K562 (cell line): ENCODE results near the gene KISS1R. TPM values are rescaled to one million over a fixed set of nuclear protein-coding genes. Genes with fewer than 3 reads are reported as not detected.

Experiments used
- CSDE1 ChIP-seq, 2 experiments: fragments of 450-650 bp; IDR thresholded peaks; 2 replicates each; pipeline ENCODE4 v1.6.1; 2016; ENCODE audit warnings: mild to moderate bottlenecking in 1 of 2
- FOSL1 ChIP-seq: fragments of 200-800 bp; sonication (Bioruptor generic); conservative IDR thresholded peaks from 2 replicates; pipeline ENCODE4 v1.6.1; 2016; ENCODE audit warnings: missing genetic modification characterization, missing compliant biosample characterization
- HCFC1 ChIP-seq: IDR thresholded peaks from 2 replicates; pipeline ENCODE4 v1.6.1; 2012; ENCODE audit warnings: low read depth, low read length, improper control_type of control experiment
- HDAC6 ChIP-seq: IDR thresholded peaks from 2 replicates; pipeline ENCODE4 v1.6.1; 2012; ENCODE audit warnings: low read depth, mild to moderate bottlenecking, control low read depth, inconsistent platforms, low read length, moderate library complexity
- JUNB ChIP-seq: fragments of 450-650 bp; formaldehyde crosslinking; conservative IDR thresholded peaks from 2 replicates; pipeline ENCODE4 v1.4.0; 2020; ENCODE audit warnings: mild to moderate bottlenecking
- KHSRP ChIP-seq: fragments of 450-650 bp; IDR thresholded peaks from 2 replicates; pipeline ENCODE4 v1.6.1; 2017
- MED1 ChIP-seq: sonication (generic); formaldehyde crosslinking; IDR thresholded peaks from 2 replicates; pipeline ENCODE4 v1.8.1; 2023; ENCODE audit warnings: missing genetic modification reagents, borderline replicate concordance
- NELFE ChIP-seq: IDR thresholded peaks from 2 replicates; pipeline ENCODE4 v1.6.1; 2011; ENCODE audit warnings: mild to moderate bottlenecking; ENCODE audit not compliant: insufficient read depth, insufficient read length
- NR0B1 ChIP-seq: fragments of 450-650 bp; IDR thresholded peaks from one replicate; pipeline ENCODE4 v1.6.1; 2018; ENCODE audit warnings: mild to moderate bottlenecking, moderate library complexity; ENCODE audit not compliant: partially characterized antibody
- POLR2B ChIP-seq: fragments of 450-650 bp; IDR thresholded peaks from 2 replicates; pipeline ENCODE4 v1.6.1; 2018; ENCODE audit warnings: low read depth; ENCODE audit not compliant: partially characterized antibody
- PREB ChIP-seq: sonication (generic); formaldehyde crosslinking; IDR thresholded peaks from 2 replicates; pipeline ENCODE4 v1.8.1; 2023; ENCODE audit warnings: mild to moderate bottlenecking, missing genetic modification reagents
- PRMT5 ChIP-seq: sonication (generic); formaldehyde crosslinking; IDR thresholded peaks from 2 replicates; pipeline ENCODE4 v1.5.0; 2020; ENCODE audit warnings: missing genetic modification reagents
- RBBP5 ChIP-seq: fragments of 200-600 bp; sonication (generic); IDR thresholded peaks from 2 replicates; pipeline ENCODE4 v1.6.1; 2012; ENCODE audit warnings: borderline replicate concordance, mild to moderate bottlenecking, low read length, control low read depth, inconsistent platforms; ENCODE audit not compliant: insufficient read depth, poor library complexity, severe bottlenecking
- RBFOX2 ChIP-seq: fragments of 200-400 bp; formaldehyde crosslinking; IDR thresholded peaks from 2 replicates; pipeline ENCODE4 v1.6.1; 2017; ENCODE audit warnings: low read depth, mild to moderate bottlenecking, low read length, moderate library complexity
- SIN3A ChIP-seq, 2 experiments: fragments of 150-350 bp in 1 of 2; IDR thresholded peaks; 2 replicates each; pipeline ENCODE4 v1.6.1; 2011 to 2016; ENCODE audit warnings: borderline replicate concordance in 2 of 2, low read depth in 2 of 2, low read length in 2 of 2, mild to moderate bottlenecking in 2 of 2, moderate library complexity in 2 of 2; ENCODE audit not compliant: control insufficient read depth in 1 of 2
- SPI1 ChIP-seq: IDR thresholded peaks from 2 replicates; pipeline ENCODE4 v1.6.1; 2011; ENCODE audit warnings: low read depth, low read length, control low read depth, borderline replicate concordance
- SUPT5H ChIP-seq: fragments of 450-650 bp; IDR thresholded peaks from 2 replicates; pipeline ENCODE4 v1.6.1; 2016
- ZBTB1 ChIP-seq: sonication (generic); formaldehyde crosslinking; IDR thresholded peaks from 2 replicates; pipeline ENCODE4 v1.8.1; 2023; ENCODE audit warnings: missing genetic modification reagents, low read depth, mild to moderate bottlenecking, borderline replicate concordance
- ZBTB12 ChIP-seq: fragments of 250-450 bp; sonication (Bioruptor Pico); IDR thresholded peaks from 2 replicates; pipeline ENCODE4 v1.4.0; 2020
- ZFP30 ChIP-seq: fragments of 250-450 bp; sonication (Bioruptor Pico); IDR thresholded peaks from 2 replicates; pipeline ENCODE4 v1.8.0; 2022; ENCODE audit warnings: moderate library complexity, mild to moderate bottlenecking, inconsistent platforms, borderline replicate concordance
- ZNF239 ChIP-seq: fragments of 250-450 bp; sonication (Bioruptor Pico); IDR thresholded peaks from 2 replicates; pipeline ENCODE4 v1.4.0; 2020; ENCODE audit warnings: mild to moderate bottlenecking
- ZNF280B ChIP-seq: fragments of 250-450 bp; sonication (Bioruptor Pico); IDR thresholded peaks from 2 replicates; pipeline ENCODE4 v1.5.1; 2021; ENCODE audit warnings: mild to moderate bottlenecking
- polyA plus RNA-seq, 8 experiments: library from polyadenylated mRNA; depleted of rRNA in 4 of 8; stranded (reverse) in 5 of 8; unstranded in 3 of 8; fragments of >200 nt; fragmentation: Nextera tagmentation in 2 of 8; fragmentation: Illumina TruSeq in 1 of 8; extraction: Ambion mirVana in 2 of 8; extraction: Trizol in 1 of 8; gene quantifications; 2 replicates each; pipeline versions ENCODE4 v1.2.1 to v1.2.3, GENCODE V29; 2011 to 2014; ENCODE audit warnings: inconsistent platforms in 1 of 8, missing spikeins in 1 of 8
- total RNA-seq, 7 experiments: library from RNA; depleted of rRNA in 6 of 7; stranded (reverse); fragments of >200 nt in 6 of 7; fragmentation: Illumina TruSeq in 2 of 7; extraction: Trizol in 2 of 7; gene quantifications; 2 replicates each; pipeline versions ENCODE4 v1.2.1 to v1.2.3, GENCODE V29; 2011 to 2021; ENCODE audit warnings: low replicate concordance in 1 of 7

KISS1R gene
- total and polyA plus RNA-seq, 9 of the 15 experiments (the other 6 are each of a cell fraction or from before 2014, with no cell fraction given): 0.37 to 39.4 (median 2.0) TPM

GRCh38 chr19:926589-927350, 9.6 kb downstream of the KISS1R start (continued):
- TF ChIP-seq ZBTB12: no peak
- TF ChIP-seq NELFE: no peak
- TF ChIP-seq PREB (CRISPR knock-in tag): no peak
- TF ChIP-seq PRMT5 (CRISPR knock-in tag): no peak
- TF ChIP-seq SUPT5H: no peak
- TF ChIP-seq HDAC6: no peak
- no peak for TF ChIP-seq POLR2B
- TF ChIP-seq CSDE1 (IDR thresholded peaks at IDR 0.05): no peak
- TF ChIP-seq NR0B1: no peak
- no peak for TF ChIP-seq FOSL1
- TF ChIP-seq HCFC1: no peak
- TF ChIP-seq RBFOX2: peak; percentile 67
- TF ChIP-seq SPI1: no peak
- no peak for TF ChIP-seq ZNF239 (CRISPR knock-in tag)
- TF ChIP-seq SIN3A (IDR thresholded peaks at IDR 0.05; ENCODE audit: borderline replicate concordance in 2 of 2, control insufficient read depth in 1 of 2, low read depth in 2 of 2, low read length in 2 of 2): no peak
- TF ChIP-seq RBBP5: no peak
- TF ChIP-seq MED1 (CRISPR knock-in tag): no peak
- TF ChIP-seq ZNF280B (CRISPR knock-in tag): no peak
- no peak for TF ChIP-seq KHSRP
- TF ChIP-seq ZBTB1 (CRISPR knock-in tag): no peak
- TF ChIP-seq JUNB (CRISPR knock-in tag): no peak
- TF ChIP-seq ZFP30: no peak
